Dermis microvascular lymphatic vessel endothelial cell (primary cell): ENCODE measurements around the gene RIPOR2. TPM values are rescaled to one million over a fixed set of nuclear protein-coding genes. Genes with fewer than 3 reads are reported as not detected.

Experiments used
- DNase-seq, 2 donors: peaks; one replicate each; pipeline versions ENCODE4 v3.0.0 to v3.0.0-alpha.2; 2010; ENCODE audit warnings: low read depth in 2 of 2
- total RNA-seq: library from RNA; depleted of rRNA; stranded (reverse); fragments of >200 nt; gene quantifications from 2 replicates; pipeline ENCODE4 v1.2.1, GENCODE V29; 2014

RIPOR2 gene
- 0.13 TPM in 2 replicates for total RNA-seq

DNA sequence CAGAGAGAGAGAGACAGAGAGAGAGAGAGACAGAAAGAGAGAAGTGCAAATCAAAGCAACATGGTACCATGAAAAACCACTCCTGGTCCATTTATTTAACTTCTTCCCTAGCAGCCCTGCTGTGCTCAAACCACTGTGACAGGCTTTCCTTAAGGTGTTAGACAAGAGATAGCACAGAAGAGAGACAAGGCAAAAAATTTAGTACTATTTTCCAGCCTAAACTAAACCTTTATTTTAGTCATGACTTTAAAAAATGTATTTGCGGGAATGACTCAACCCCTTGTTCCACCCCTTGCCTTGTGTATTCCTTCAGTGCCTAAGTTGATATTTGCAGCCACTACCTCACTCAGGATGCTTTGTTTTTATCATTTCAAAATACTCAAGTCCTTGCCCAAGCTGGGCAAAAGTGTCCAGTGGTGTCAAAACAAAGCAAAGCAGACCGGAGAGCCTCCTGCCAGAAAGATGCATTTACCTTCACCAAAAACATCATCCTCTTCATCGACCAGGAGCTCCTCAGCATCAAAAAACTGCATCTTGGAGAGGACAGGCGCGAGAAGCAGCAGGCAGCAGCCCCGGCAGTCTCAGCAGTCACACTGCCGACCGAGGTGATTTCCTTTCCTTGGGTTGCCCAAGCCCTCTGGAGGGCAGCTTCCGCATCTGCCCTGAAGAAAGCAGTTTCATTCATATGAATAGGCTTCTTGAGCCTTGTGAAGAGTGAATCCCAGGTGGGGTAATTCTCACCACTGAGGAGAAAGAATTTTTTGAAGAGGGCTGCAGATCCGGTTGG lies at the start of gene RIPOR2:
Gene RIPOR2, minus strand, starts transcription at position 595 of the 787 bp plus-strand sequence. Its CDS starts 62 bp downstream, at position 533.
- no peak for DNase-seq

DNA sequence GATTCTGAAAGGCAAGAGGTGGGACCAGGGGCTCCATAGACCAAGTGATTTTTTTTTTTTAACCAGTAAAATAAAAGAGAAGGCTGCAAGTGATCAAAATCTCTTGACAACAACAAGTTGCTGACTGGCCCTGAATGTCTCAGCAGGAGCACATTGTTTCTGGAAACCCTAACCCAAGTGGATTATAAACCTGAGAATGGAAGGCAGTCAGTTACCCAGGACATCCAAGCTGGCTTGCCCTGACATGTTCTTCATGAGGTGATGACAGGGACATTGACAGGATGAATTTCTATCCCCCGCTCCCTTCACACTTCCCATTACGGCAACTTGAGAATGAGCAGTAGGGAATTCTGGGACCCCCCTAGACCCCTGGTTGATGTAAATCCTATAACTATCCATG lies 49.6 kb upstream of the RIPOR2 start:
- DNase-seq, result no peak

DNA sequence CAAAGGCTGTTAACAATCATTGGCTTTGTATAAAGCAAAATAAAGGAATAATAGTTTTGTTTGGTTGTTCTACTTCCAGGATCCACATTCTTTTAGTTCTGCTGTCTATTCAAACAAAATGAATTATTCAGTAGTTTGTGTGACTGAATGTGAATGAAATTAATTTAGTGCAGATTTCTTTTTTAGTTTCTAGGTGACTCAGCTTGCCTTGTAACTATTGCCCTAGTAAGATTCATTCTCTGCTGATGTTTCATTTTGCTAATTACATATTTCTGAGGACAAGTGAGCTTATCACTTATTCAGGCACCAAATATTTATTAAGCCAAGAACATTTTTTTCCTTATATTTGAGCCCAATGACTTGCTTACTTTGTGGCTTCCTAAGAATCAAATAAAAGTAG lies 46.5 kb upstream of the RIPOR2 start:
- no peak for DNase-seq

DNA sequence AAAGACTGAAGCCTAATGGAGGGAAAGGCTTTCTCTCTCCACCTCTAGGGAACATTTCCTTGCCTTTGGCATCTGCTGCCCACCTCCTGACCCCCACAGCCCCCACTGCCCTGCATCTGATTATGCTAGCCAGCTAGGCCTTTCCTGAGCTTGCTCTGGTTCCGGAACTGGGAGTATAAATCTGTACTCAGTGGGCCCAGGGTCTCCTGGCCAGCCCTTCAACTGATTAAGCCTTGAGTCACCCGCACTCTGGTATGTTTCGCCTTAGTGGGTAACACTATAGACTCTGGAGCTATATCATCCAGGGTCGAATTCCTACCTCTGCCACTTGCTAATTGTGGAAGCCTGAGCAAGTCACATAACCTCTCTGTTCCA lies 45.6 kb upstream of the RIPOR2 start:
- DNase-seq, result no peak

DNA sequence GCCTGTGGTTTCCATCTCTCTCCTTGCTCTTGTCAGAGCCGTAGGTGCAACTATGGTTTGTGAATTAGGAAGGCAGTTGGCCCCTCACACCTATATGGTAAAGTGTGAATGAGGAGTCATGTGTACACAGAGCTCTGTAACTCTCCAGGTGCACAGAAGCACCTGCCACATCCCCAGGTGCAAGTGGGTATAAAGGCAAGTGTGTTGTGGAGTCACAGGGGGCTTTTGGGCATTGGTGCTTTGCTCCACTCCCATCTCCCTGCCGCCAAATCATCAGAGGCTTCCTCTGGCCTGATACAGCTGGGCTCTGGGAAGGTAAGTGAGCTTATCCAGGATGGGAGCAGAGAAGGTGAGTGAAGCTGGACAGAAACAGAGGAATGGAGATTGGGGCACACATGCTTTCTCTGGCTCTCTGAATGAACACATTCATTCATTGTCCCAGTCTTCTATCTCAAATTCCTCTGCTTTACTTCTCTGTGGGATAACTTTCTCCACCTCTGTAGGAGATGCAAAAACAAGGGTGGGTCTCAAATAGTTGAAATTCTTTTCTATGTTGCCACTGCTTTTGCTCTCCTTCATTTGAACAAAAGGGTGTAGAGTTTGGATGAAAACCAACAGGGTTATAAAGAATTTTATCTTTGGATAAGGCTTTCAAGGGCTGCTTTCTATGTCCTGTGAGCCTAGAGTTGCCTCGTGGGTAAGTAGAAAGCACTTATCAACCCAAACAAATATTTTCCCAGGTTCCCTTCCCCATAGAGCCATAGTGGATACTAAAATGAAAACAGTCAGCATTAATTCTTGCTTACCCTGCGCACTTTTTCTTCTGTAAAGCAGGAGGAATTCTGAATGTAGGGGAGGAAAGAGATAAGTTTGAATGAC lies 45.0 kb upstream of the RIPOR2 start:
- DNase-seq, result no peak

DNA sequence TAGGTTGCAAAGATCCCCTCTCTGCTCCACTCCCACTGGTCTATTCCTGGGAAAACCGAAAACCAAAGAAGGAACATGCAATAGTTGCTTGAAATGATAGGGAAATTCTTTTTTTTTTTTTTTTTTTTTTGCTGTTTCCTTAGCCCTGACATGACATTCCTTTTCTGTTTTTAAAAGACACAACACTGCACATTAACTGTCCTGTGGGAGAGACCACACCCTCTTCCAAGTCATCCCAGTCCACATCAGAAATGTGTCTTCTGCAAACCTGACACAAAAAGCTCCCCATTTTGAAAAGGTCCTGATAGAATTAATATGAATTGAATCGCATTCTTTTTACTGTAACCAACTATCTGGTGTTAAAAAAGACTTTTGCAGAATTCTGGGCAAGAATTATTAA lies 43.4 kb upstream of the RIPOR2 start:
- DNase-seq, result no peak

GRCh38 chr6:24974182-24975171 lies 38.7 kb upstream of the RIPOR2 start:
- DNase-seq, result no peak

- no peak for DNase-seq
Observed at GRCh38 chr6:24972311-24972958, 36.7 kb upstream of the RIPOR2 start.

DNA sequence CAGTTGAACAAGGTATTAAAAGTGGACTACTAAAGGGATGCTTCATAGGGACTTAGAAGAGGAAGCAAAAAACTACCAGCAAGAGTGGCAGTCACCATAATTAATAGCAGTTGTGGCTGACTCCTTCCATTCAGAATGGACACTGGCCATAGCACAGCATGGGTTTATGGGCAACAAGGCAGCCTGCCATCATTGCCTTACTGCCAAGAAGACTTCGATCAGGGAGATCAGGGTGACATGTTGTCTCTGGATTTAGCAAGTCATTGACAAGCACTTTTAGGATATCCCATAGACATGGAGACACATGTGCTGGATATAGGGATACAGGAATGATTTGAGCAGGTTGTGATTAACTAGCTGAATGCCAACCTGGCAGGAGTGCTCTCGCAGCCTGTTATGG lies 35.3 kb upstream of the RIPOR2 start:
- DNase-seq, result no peak

DNA sequence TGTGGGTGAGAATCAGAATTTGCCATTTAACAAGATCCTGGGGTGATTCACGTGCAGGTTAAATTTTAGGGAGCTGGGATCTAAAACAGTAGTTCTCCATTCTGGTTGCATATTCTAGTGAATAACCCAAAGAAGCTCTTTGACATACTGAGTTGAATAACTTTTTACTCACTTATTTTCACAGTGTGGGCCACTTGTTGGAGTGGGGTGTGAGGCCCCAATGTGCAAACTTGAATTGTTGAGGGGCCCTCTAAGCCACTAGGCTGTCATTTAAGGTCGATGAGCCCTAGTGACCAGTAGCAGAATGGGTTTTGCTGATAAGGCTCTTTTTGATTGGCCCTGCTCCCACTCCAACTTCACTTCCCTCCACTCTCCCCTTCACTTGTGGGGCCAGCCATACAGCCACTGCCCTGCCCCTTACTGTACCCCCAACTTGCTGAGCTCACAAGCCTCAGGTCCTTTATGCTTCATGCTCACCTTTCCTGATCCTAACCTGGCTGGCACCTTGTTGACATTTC lies 33.6 kb upstream of the RIPOR2 start:
- no peak for DNase-seq

GRCh38 chr6:24968783-24969182 lies 33.0 kb upstream of the RIPOR2 start:
- no peak for DNase-seq

DNA sequence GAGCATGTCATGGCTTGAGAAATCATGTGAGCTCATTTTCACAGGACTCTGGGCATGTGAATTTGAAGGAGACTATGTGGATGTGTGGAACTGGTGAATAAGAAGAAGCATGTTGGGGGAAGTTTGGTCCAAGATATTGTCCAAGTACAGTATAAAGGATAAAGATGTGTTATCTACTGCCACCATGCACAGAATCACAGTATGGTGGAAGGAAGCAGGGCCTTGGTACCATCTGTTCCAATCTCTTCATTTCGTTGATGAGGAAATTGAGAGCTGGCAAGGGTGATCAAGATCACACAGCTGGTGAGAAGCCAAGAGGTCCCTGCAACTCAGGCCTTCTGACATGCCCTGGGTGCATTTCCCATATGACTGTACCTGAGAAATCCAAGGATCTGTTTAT lies 31.5 kb upstream of the RIPOR2 start:
- no peak for DNase-seq

DNA sequence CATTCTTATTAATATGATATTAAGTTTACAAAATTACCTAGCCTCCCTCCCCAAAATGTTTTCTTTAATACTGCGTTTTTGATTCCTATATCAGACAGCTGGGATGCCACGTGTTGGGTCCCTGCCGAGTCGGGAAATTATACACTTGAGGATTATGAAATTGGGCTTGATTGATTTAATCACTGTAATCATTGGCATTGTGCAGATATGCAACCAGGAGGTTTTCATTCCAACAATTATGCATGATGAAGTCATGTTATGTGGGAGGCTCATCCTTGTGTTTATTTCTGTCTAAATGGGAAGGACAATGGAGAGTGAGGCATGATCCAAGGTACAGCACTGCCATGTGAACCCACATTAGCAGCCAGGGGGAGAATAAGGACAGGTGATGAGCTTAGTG lies 30.6 kb upstream of the RIPOR2 start:
- no peak for DNase-seq

- no peak for DNase-seq
Observed at GRCh38 chr6:24963887-24964570, 28.3 kb upstream of the RIPOR2 start.

- DNase-seq, result no peak
Observed at GRCh38 chr6:24963339-24963738, 27.6 kb upstream of the RIPOR2 start.

GRCh38 chr6:24961852-24962251 lies 26.1 kb upstream of the RIPOR2 start:
- DNase-seq, result no peak

- DNase-seq, result no peak
Observed at GRCh38 chr6:24960991-24961475, 25.3 kb upstream of the RIPOR2 start.

DNA sequence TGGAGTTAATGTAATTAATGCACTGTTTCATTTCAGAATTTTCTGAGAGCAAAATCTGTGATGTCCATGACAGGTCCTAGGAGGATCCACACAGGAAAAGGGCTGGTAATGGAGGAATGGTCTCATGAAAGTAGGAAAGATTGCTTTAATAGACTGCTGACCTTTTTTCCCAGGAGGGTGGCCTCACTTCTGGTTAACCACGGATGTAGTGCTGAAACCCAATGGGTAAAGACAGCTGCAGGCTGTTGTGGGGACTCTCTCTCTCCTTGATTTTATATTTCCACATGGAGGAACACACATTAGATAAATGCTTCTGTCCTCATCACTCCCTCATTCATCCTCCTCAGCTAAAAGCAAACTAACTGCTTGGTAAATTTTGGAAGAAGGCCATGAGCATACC lies 23.6 kb upstream of the RIPOR2 start:
- no peak for DNase-seq

DNA sequence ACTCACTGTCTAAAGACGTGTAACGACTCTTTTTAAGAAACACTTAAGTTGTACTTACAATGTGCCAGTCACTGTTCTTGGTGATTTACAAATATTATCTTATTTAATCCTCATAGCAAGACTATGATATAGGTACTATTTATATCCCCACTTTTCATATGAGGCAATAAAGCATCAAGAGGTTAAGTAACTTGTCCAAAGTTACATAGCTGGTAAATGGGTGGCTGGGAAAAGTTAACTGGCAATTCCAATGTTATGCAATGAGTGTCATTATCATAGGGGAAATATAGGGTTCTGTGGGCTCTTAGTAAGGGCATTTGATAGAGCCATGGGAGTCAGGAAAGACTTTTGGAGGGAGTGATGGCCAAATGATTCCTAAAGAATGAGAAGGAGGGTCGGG lies 21.4 kb upstream of the RIPOR2 start:
- DNase-seq, result no peak

- DNase-seq, result no peak
Observed at GRCh38 chr6:24953726-24954125, 18.0 kb upstream of the RIPOR2 start.
